Gastrocnemius medialis (tissue), 4 donors: ENCODE results near the gene MEF2B. TPM values are rescaled to one million over a fixed set of nuclear protein-coding genes. Genes with fewer than 3 reads are reported as not detected.
A peak's percentile ranks its signal among the peaks of the same experiment; 100 is the strongest.

Experiments
- ATAC-seq, 2 donors: fragments of 150-250 bp; one replicate each; pipeline ENCODE4 v1.9.1; 2016
- DNase-seq, 2 donors: peaks; one replicate each; pipeline ENCODE4 v3.0.0-alpha.2; 2019
- H3K27ac ChIP-seq, 4 donors: fragments of 200-600 bp; sonication (generic); 1 replicate in 1 of 4; 2 replicates in 3 of 4; pipeline ENCODE4 v1.5.1; 2016 to 2018; ENCODE audit warnings: mild to moderate bottlenecking in 2 of 4, moderate library complexity in 1 of 4
- H3K27me3 ChIP-seq, 3 donors: fragments of 200-600 bp; sonication (generic) in 2 of 3; 1 replicate in 1 of 3; 2 replicates in 2 of 3; pipeline versions ENCODE4 v1.5.1 to v1.6.0; 2016 to 2019; ENCODE audit warnings: mild to moderate bottlenecking in 1 of 3, moderate library complexity in 1 of 3
- H3K36me3 ChIP-seq, 2 donors: fragments of 200-600 bp; sonication (generic) in 1 of 2; one replicate each; pipeline ENCODE4 v1.5.1; 2017 to 2018
- H3K4me1 ChIP-seq, 2 donors: fragments of 200-600 bp; sonication (generic) in 1 of 2; one replicate each; pipeline ENCODE4 v1.5.1; 2016 to 2017; ENCODE audit warnings: mild to moderate bottlenecking in 2 of 2
- H3K4me3 ChIP-seq, 4 donors: fragments of 200-600 bp; sonication (generic) in 3 of 4; 1 replicate in 1 of 4; 2 replicates in 3 of 4; pipeline ENCODE4 v1.5.1; 2016 to 2019; ENCODE audit warnings: mild to moderate bottlenecking in 2 of 4
- H3K9me3 ChIP-seq, 3 donors: fragments of 200-600 bp; sonication (generic) in 2 of 3; 1 replicate in 1 of 3; 2 replicates in 2 of 3; pipeline ENCODE4 v1.5.1; 2016 to 2019
- POLR2A ChIP-seq, 2 donors: fragments of 450-650 bp; IDR thresholded peaks; one replicate each; pipeline ENCODE4 v1.6.1; 2017; ENCODE audit warnings: antibody characterized with exemption in 2 of 2, mild to moderate bottlenecking in 2 of 2, moderate library complexity in 2 of 2
- in situ Hi-C, 4 donors: fragments of 200-750 bp; cut with MboI; loops; one replicate each; pipeline versions ENCODE4 v1.15.0 to v1.8.0; 2017; ENCODE audit warnings: low sequenced_read_pairs in 4 of 4
- intact Hi-C: fragments of 100-400 bp; cut with DNase I; formaldehyde crosslinking; loops from one replicate; pipeline ENCODE4 v1.15.1; 2023; ENCODE audit warnings: low total_unique reads
- total RNA-seq, 4 donors: library from RNA; depleted of rRNA; stranded (reverse); fragments of >200 nt; gene quantifications; one replicate each; pipeline versions ENCODE4 v1.1.0 to v1.2.3, GENCODE V29; 2016
- TF ChIP-seq, protein P1 (sequence below), 5 experiments: fragments of 450-650 bp in 3 of 5; fragments of 200-600 bp in 2 of 5; sonication (generic) in 2 of 5; IDR thresholded peaks in 4 of 5; conservative IDR thresholded peaks in 1 of 5; 1 replicate in 4 of 5; 2 replicates in 1 of 5; pipeline ENCODE4 v1.5.1; 2016 to 2019; ENCODE audit warnings: antibody characterized with exemption in 5 of 5, mild to moderate bottlenecking in 3 of 5, moderate library complexity in 3 of 5

MEF2B gene
- total RNA-seq, 4 donors from 2014 or later: 0.68 to 1.6 TPM; not detected in 2

- DNase-seq: no peak
- TF ChIP-seq, protein P1, sequence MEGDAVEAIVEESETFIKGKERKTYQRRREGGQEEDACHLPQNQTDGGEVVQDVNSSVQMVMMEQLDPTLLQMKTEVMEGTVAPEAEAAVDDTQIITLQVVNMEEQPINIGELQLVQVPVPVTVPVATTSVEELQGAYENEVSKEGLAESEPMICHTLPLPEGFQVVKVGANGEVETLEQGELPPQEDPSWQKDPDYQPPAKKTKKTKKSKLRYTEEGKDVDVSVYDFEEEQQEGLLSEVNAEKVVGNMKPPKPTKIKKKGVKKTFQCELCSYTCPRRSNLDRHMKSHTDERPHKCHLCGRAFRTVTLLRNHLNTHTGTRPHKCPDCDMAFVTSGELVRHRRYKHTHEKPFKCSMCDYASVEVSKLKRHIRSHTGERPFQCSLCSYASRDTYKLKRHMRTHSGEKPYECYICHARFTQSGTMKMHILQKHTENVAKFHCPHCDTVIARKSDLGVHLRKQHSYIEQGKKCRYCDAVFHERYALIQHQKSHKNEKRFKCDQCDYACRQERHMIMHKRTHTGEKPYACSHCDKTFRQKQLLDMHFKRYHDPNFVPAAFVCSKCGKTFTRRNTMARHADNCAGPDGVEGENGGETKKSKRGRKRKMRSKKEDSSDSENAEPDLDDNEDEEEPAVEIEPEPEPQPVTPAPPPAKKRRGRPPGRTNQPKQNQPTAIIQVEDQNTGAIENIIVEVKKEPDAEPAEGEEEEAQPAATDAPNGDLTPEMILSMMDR (IDR thresholded peaks at IDR 0.05 in 4 of 5, conservative IDR thresholded peaks at IDR 0.05 in 1 of 5): no peak
- TF ChIP-seq POLR2A (IDR thresholded peaks at IDR 0.05): no peak
- intact Hi-C loops: no loop called here
- Histone ChIP-seq H3K4me3 (peak overlapping the region in 1 of 4 donors; percentile 82), H3K4me1 (peaks cover 6 to 9% of the 10 kb centered on the region in 2 donors), H3K27me3 (peaks cover 3 to 9% (median 7%) of the 10 kb centered on the region in 3 donors), H3K27ac (no peak overlapping the region), H3K9me3 (no peaks in the 10 kb centered on the region), H3K36me3 (peaks cover 0 to 15% of the 10 kb centered on the region in 2 donors)
- ATAC-seq: no peak
- in situ Hi-C loops: no loop called here
These were observed 34.1 kb upstream of the MEF2B start for GRCh38 chr19:19204181-19204580.

GRCh38 chr19:19203012-19203856 lies 33.2 kb upstream of the MEF2B start, which contains the start of gene NR2C2AP:
TSS of gene NR2C2AP (minus strand) at chr19:19203414. CDS start at chr19:19203060, 354 bp downstream.
- in situ Hi-C loops: no loop called here
- TF ChIP-seq, protein P1 (IDR thresholded peaks at IDR 0.05 in 4 of 5, conservative IDR thresholded peaks at IDR 0.05 in 1 of 5): no peak
- no peak for TF ChIP-seq POLR2A (IDR thresholded peaks at IDR 0.05)
- intact Hi-C loops: loop anchor here (1.0 kb wide), 1 partner anchor 11 kb away; the partner anchor contains the start of genes BORCS8 and RFXANK
- Histone ChIP-seq H3K4me1 (peaks cover 6 to 9% of the 10 kb centered on the region in 2 donors), H3K27me3 (peaks cover 0 to 5% (median 3%) of the 10 kb centered on the region in 3 donors), H3K27ac (peak within 1 kb of the TSS; percentile 84 to 91 (median 88)), H3K4me3 (peak within 1 kb of the TSS; percentile 55 to 82 (median 77)), H3K36me3 (peaks cover 0 to 25% of the 10 kb centered on the region in 2 donors), H3K9me3 (no peaks in the 10 kb centered on the region)
- ATAC-seq: peak; percentile 95 to 97
- DNase-seq: peak; percentile 85 to 87

GRCh38 chr19:19202707-19203011 lies 32.6 kb upstream of the MEF2B start:
- intact Hi-C loops: loop anchor here (1.0 kb wide), 1 partner anchor 10 kb away; the partner anchor contains the start of genes BORCS8 and RFXANK
- Histone ChIP-seq H3K36me3 (peaks cover 0 to 30% of the 10 kb centered on the region in 2 donors), H3K9me3 (no peaks in the 10 kb centered on the region), H3K4me1 (peaks cover 6 to 9% of the 10 kb centered on the region in 2 donors), H3K27ac (peak overlapping the region; percentile 84 to 91 (median 88)), H3K27me3 (peaks cover 0 to 2% (median 0%) of the 10 kb centered on the region in 3 donors), H3K4me3 (peak overlapping the region; percentile 55 to 82 (median 77))
- no peak for TF ChIP-seq POLR2A (IDR thresholded peaks at IDR 0.05)
- TF ChIP-seq, protein P1 (IDR thresholded peaks at IDR 0.05 in 4 of 5, conservative IDR thresholded peaks at IDR 0.05 in 1 of 5): no peak
- peak in 1 of 2 donors; percentile 2 for ATAC-seq
- no peak for DNase-seq
- in situ Hi-C loops: no loop called here

GRCh38 chr19:19201697-19202630 lies 31.9 kb upstream of the MEF2B start:
- H3K36me3 ChIP-seq: peaks cover 0 to 37% of the 10 kb centered on the region in 2 donors
- in situ Hi-C loops: no loop called here
- H3K27me3 ChIP-seq: peaks cover 0 to 2% (median 0%) of the 10 kb centered on the region in 3 donors
- intact Hi-C loops: no loop called here
- H3K4me1 ChIP-seq: peaks cover 6 to 9% of the 10 kb centered on the region in 2 donors
- no peak for ATAC-seq
- peak overlapping the region; percentile 84 to 91 (median 88) for H3K27ac ChIP-seq
- no peaks in the 10 kb centered on the region for H3K9me3 ChIP-seq
- peak overlapping the region; percentile 55 to 82 (median 77) for H3K4me3 ChIP-seq
- DNase-seq: no peak
- TF ChIP-seq POLR2A (IDR thresholded peaks at IDR 0.05): no peak
- TF ChIP-seq, protein P1 (IDR thresholded peaks at IDR 0.05 in 4 of 5, conservative IDR thresholded peaks at IDR 0.05 in 1 of 5): no peak
